GM19372 (cell line): Measurements from ENCODE around the gene ROBO1.

Experiments
- ATAC-seq: cut with Tn5 transposase; IDR thresholded peaks from one replicate; pipeline ENCODE4 v1.9.1; 2021; ENCODE audit warnings: mild to moderate bottlenecking, low read depth, moderate library complexity; ENCODE audit not compliant: unreplicated experiment

Gene ROBO1

GRCh38 chr3:78629544-78629943 lies 1138.3 kb downstream of the ROBO1 start:
- ATAC-seq, result no peak

- no peak for ATAC-seq
Measured at GRCh38 chr3:78621061-78621716, 1146.6 kb downstream of the ROBO1 start.

GRCh38 chr3:78614486-78614885 lies 1153.3 kb downstream of the ROBO1 start:
- ATAC-seq, result no peak

- no peak for ATAC-seq
Measured at GRCh38 chr3:78613421-78613879, 1154.3 kb downstream of the ROBO1 start.

- no peak for ATAC-seq
Measured at GRCh38 chr3:78611278-78611677, 1156.5 kb downstream of the ROBO1 start.

- ATAC-seq, result no peak
Measured at GRCh38 chr3:78610462-78611125, 1157.2 kb downstream of the ROBO1 start.

- ATAC-seq, result no peak
Measured at GRCh38 chr3:78606756-78607155, 1161.0 kb downstream of the ROBO1 start.

- no peak for ATAC-seq
Measured at GRCh38 chr3:78605178-78605577, 1162.6 kb downstream of the ROBO1 start.

- ATAC-seq, result no peak
Measured at GRCh38 chr3:78604341-78604740, 1163.5 kb downstream of the ROBO1 start.

GRCh38 chr3:78601249-78601648 lies 1166.5 kb downstream of the ROBO1 start:
- ATAC-seq, result no peak

- no peak for ATAC-seq
Measured at GRCh38 chr3:78589778-78590177, 1178.0 kb downstream of the ROBO1 start.

- ATAC-seq, result no peak
Measured at GRCh38 chr3:78588906-78589621, 1178.7 kb downstream of the ROBO1 start.

- ATAC-seq, result no peak
Measured at GRCh38 chr3:78580681-78581080, 1187.1 kb downstream of the ROBO1 start.

GRCh38 chr3:78571486-78571885 lies 1196.3 kb downstream of the ROBO1 start:
- no peak for ATAC-seq

- no peak for ATAC-seq
Measured at GRCh38 chr3:78570496-78570895, 1197.3 kb downstream of the ROBO1 start.

- ATAC-seq, result no peak
Measured at GRCh38 chr3:78569804-78570203, 1198.0 kb downstream of the ROBO1 start.

GRCh38 chr3:78565712-78566111 lies 1202.1 kb downstream of the ROBO1 start:
- no peak for ATAC-seq

GRCh38 chr3:78562328-78562727 lies 1205.5 kb downstream of the ROBO1 start:
- no peak for ATAC-seq
